Spinal cord (tissue), 4 donors: Measurements from ENCODE around the gene CHM. TPM values are rescaled to one million over a fixed set of nuclear protein-coding genes. Genes with fewer than 3 reads are reported as not detected.

Experiments
- polyA plus RNA-seq, 2 donors: library from polyadenylated mRNA; unstranded; fragments of 120-200 nt; gene quantifications; one replicate each; pipeline ENCODE4 v1.2.1, GENCODE V29; 2013; ENCODE audit not compliant: insufficient read length in 2 of 2
- small RNA-seq: library from RNA; depleted of rRNA; stranded (forward); fragments of <200 nt; gene quantifications from one replicate; pipeline ENCODE3, GENCODE V24; 2014; ENCODE audit warnings: low replicate concordance
- total RNA-seq, 2 donors: library from RNA; depleted of rRNA in 1 of 2; stranded (reverse); fragments of 120-200 nt in 1 of 2; fragments of >200 nt in 1 of 2; gene quantifications; one replicate each; pipeline versions ENCODE4 v1.2.3 to v1.2.4, GENCODE V29; 2013 to 2014

CHM gene
- total and polyA plus RNA-seq, 4 donors: 20.2 to 38.4 (median 22.9) TPM

Small RNA genes lying within 50 kb of the gene (small RNA-seq; reads per million reads assigned to genes)
- gene AL022401.1: not detected
- gene MIR361: 124 reads per million, percentile 98 among the genes with 10 or more reads in this experiment
- gene NDUFA5P7: not detected
- not detected for gene RF00019

Other genes with a start within 250 kb of the CHM start
- 1 to 10 TPM; 9.0 to 9.1 TPM for gene DACH2, start 100.9 kb upstream of the CHM start, total RNA-seq
- gene DACH2, start 100.9 kb upstream of the CHM start, polyA plus RNA-seq: 1 to 10 TPM; 5.4 to 6.7 TPM